ENCODE results near the gene SLC44A1.
"Not testable (repeated sequence)": the region's sequence is repeated elsewhere in the genome, so short reads cannot be mapped to it uniquely, and the experiment has no call there.

Gene SLC44A1

GRCh38 chr9:105242062-105242461, 2.4 kb upstream of the SLC44A1 start:
- in situ Hi-C loops (cut with MboI; ENCODE audit: low sequenced_read_pairs) = no loop called here

GRCh38 chr9:105242557-105242956, 1.9 kb upstream of the SLC44A1 start:
- in situ Hi-C loops (cut with MboI; ENCODE audit: low sequenced_read_pairs) = no loop called here

GRCh38 chr9:105243015-105243686, 1.3 kb upstream of the SLC44A1 start:
- in situ Hi-C loops (cut with MboI; ENCODE audit: low sequenced_read_pairs) = no loop called here

GRCh38 chr9:105244734-105245028, 230 bp downstream of the SLC44A1 start:
- in situ Hi-C loops (cut with MboI; ENCODE audit: low sequenced_read_pairs) = no loop called here

GRCh38 chr9:105245029-105245890, 809 bp downstream of the SLC44A1 start:
- in situ Hi-C loops (cut with MboI; ENCODE audit: low sequenced_read_pairs) = no loop called here

- in situ Hi-C loops (cut with MboI; ENCODE audit: low sequenced_read_pairs) = no loop called here
Observed at GRCh38 chr9:105245891-105246161, 1.4 kb downstream of the SLC44A1 start.

GRCh38 chr9:105246656-105247173, 2.3 kb downstream of the SLC44A1 start:
- in situ Hi-C loops (cut with MboI; ENCODE audit: low sequenced_read_pairs) = no loop called here

- in situ Hi-C loops (cut with MboI; ENCODE audit: low sequenced_read_pairs) = no loop called here
Observed at GRCh38 chr9:105248691-105249090, 4.2 kb downstream of the SLC44A1 start.

GRCh38 chr9:105251133-105251532, 6.7 kb downstream of the SLC44A1 start:
- in situ Hi-C loops (cut with MboI; ENCODE audit: low sequenced_read_pairs) = no loop called here

GRCh38 chr9:105251733-105252404, 7.4 kb downstream of the SLC44A1 start:
- in situ Hi-C loops (cut with MboI; ENCODE audit: low sequenced_read_pairs) = no loop called here

- in situ Hi-C loops (cut with MboI; ENCODE audit: low sequenced_read_pairs) = no loop called here
Observed at GRCh38 chr9:105252405-105252756, 7.9 kb downstream of the SLC44A1 start.

GRCh38 chr9:105254226-105254625, 9.8 kb downstream of the SLC44A1 start:
- in situ Hi-C loops (cut with MboI; ENCODE audit: low sequenced_read_pairs) = no loop called here

- in situ Hi-C loops (cut with MboI; ENCODE audit: low sequenced_read_pairs) = no loop called here
Observed at GRCh38 chr9:105255421-105255820, 11.0 kb downstream of the SLC44A1 start.

- in situ Hi-C loops (cut with MboI; ENCODE audit: low sequenced_read_pairs) = not testable (repeated sequence)
Observed at GRCh38 chr9:105256569-105256968, 12.1 kb downstream of the SLC44A1 start.

GRCh38 chr9:105257809-105258208, 13.4 kb downstream of the SLC44A1 start:
- in situ Hi-C loops (cut with MboI; ENCODE audit: low sequenced_read_pairs) = no loop called here

- in situ Hi-C loops (cut with MboI; ENCODE audit: low sequenced_read_pairs) = no loop called here
Observed at GRCh38 chr9:105258225-105258737, 13.8 kb downstream of the SLC44A1 start.

GRCh38 chr9:105259274-105259673, 14.8 kb downstream of the SLC44A1 start:
- in situ Hi-C loops (cut with MboI; ENCODE audit: low sequenced_read_pairs) = no loop called here

GRCh38 chr9:105259731-105260612, 15.5 kb downstream of the SLC44A1 start:
- in situ Hi-C loops (cut with MboI; ENCODE audit: low sequenced_read_pairs) = no loop called here

GRCh38 chr9:105262497-105262896, 18.0 kb downstream of the SLC44A1 start:
- in situ Hi-C loops (cut with MboI; ENCODE audit: low sequenced_read_pairs) = no loop called here

GRCh38 chr9:105264380-105264779, 19.9 kb downstream of the SLC44A1 start:
- in situ Hi-C loops (cut with MboI; ENCODE audit: low sequenced_read_pairs) = no loop called here

GRCh38 chr9:105268254-105268653, 23.8 kb downstream of the SLC44A1 start:
- in situ Hi-C loops (cut with MboI; ENCODE audit: low sequenced_read_pairs) = not testable (repeated sequence)
